Natural killer cell treated with Interleukin-12 subunit alpha and Interleukin-12 subunit beta and Interleukin-15 and Interleukin-18, amount 100 ng/mL, for 72 hours (primary cell): ENCODE results near the gene PRPF31. TPM values are rescaled to one million over a fixed set of nuclear protein-coding genes. Genes with fewer than 3 reads are reported as not detected.

Experiments used
- ATAC-seq, 2 donors: fragments of 150-1000 bp; cut with Tn5 transposase in 1 of 2; sonication (Bioruptor Pico), chemical (Tn5 transposase) in 1 of 2; 2 replicates each; pipeline ENCODE4 v1.10.0; 2021
- DNase-seq: peaks from one replicate; pipeline ENCODE4 v3.0.0; 2022; ENCODE audit warnings: low spot score
- H3K27ac Mint-ChIP-seq, 2 donors: 1 replicate in 1 of 2; 2 replicates in 1 of 2; pipeline ENCODE4 v1.8.0; 2022; ENCODE audit warnings: mixed read lengths in 2 of 2, mild to moderate bottlenecking in 1 of 2, moderate library complexity in 1 of 2
- H3K27me3 Mint-ChIP-seq, 2 donors: 1 replicate in 1 of 2; 2 replicates in 1 of 2; pipeline ENCODE4 v1.8.0; 2022; ENCODE audit warnings: mixed read lengths in 2 of 2
- H3K36me3 Mint-ChIP-seq: one replicate; pipeline ENCODE4 v1.8.0; 2022; ENCODE audit warnings: mixed read lengths
- H3K4me1 Mint-ChIP-seq, 2 donors: 1 replicate in 1 of 2; 2 replicates in 1 of 2; pipeline ENCODE4 v1.8.0; 2022; ENCODE audit warnings: low read depth in 2 of 2, mixed read lengths in 2 of 2, mild to moderate bottlenecking in 1 of 2
- H3K4me3 Mint-ChIP-seq: one replicate; pipeline ENCODE4 v1.8.0; 2022; ENCODE audit warnings: mixed read lengths
- H3K9me3 Mint-ChIP-seq: 2 replicates; pipeline ENCODE4 v1.8.0; 2022; ENCODE audit warnings: mixed read lengths
- total RNA-seq, 2 donors: library from RNA; stranded (reverse); gene quantifications; one replicate each; pipeline ENCODE4 v1.2.3, GENCODE V29; 2022

Gene PRPF31
- total RNA-seq, 2 donors from 2014 or later = 89.5 to 110 TPM

DNA sequence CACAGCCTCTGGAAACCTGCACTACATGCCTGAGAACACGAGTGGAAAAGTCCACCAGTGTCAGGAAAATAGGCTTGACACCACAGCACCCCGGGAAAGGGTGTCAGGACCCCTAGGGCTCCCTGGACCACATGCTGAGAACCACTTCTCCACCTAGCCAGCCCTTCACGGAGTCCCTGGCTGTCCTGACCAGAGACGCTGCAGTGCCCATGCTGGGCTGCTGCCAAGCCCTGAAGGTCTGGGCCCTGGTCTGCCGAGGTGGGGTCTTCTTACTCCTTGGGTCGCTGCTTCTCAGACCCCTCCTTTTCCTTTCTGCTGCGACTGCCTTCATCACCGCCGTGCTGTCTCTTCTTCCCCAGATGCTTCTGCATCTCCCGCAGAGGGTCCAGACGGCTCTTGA, 40.9 kb downstream of the PRPF31 start:
- ATAC-seq = no peak
- DNase-seq = no peak
- H3K36me3 Mint-ChIP-seq = peaks cover 6% of the 10 kb centered on the region
- peaks cover 42 to 46% of the 10 kb centered on the region in 2 donors for H3K4me1 Mint-ChIP-seq
- no peaks in the 10 kb centered on the region for H3K27me3 Mint-ChIP-seq
- no peaks in the 10 kb centered on the region for H3K9me3 Mint-ChIP-seq
- H3K4me3 Mint-ChIP-seq = no peak overlapping the region
- no peak overlapping the region for H3K27ac Mint-ChIP-seq

DNA sequence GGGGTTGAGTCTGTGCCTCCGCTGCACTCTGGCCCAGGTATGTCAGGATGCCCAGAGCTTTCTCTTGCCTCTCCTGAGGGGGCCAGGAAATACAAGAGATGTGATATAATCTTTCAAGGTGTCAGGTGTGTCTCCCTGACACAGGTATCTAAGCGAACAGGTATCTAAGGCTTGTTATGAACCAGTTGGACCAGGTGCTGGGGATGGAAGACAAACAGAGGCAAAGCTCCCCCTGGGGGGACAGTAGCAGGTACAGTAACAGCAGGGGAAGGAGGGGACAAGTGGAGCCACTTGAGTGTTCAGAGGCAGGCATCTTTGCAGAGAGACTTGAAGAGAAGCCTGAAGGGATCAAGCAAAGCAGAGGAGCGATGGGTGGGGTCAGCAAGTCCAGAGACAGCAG, 41.4 kb downstream of the PRPF31 start:
- Mint-ChIP-seq H3K36me3 (peaks cover 6% of the 10 kb centered on the region), H3K27ac (no peak overlapping the region), H3K4me3 (peak overlapping the region; percentile 47), H3K4me1 (peaks cover 42 to 46% of the 10 kb centered on the region in 2 donors), H3K27me3 (no peaks in the 10 kb centered on the region), H3K9me3 (no peaks in the 10 kb centered on the region)
- ATAC-seq (no peak), DNase-seq (no peak)

DNA sequence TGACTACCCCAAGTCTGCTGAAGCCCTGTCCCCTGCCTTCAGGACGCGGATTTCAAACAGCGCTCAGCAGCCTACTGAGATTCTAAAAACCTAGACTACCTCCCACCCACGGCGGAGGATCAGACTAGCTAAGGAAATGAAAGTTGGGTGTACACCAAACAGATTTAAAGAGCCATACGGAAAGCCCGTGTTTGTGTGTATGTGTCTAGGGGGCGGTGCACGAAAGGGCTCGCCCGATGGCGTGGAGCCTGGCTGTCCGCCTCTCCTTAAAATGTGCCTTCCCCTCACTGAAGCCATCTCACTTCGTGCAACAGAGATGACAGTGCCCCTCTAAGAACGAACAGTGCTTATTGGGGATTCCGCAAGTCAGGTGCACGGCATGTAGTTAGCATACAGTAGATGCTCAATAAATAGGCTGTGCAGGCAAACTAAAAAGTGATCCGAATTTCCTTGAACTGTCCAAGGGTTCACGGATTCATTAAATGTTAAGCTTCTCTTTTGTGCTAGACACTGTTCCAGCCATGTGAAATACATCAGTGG, 43.3 kb downstream of the PRPF31 start:
- peaks cover 44 to 56% of the 10 kb centered on the region in 2 donors for H3K4me1 Mint-ChIP-seq
- DNase-seq (no peak), ATAC-seq (no peak)
- H3K4me3 Mint-ChIP-seq = peak overlapping the region; percentile 94
- H3K9me3 Mint-ChIP-seq = no peaks in the 10 kb centered on the region
- H3K36me3 Mint-ChIP-seq = peaks cover 6% of the 10 kb centered on the region
- peak overlapping the region; percentile 95 to 97 for H3K27ac Mint-ChIP-seq
- H3K27me3 Mint-ChIP-seq = no peaks in the 10 kb centered on the region

DNA sequence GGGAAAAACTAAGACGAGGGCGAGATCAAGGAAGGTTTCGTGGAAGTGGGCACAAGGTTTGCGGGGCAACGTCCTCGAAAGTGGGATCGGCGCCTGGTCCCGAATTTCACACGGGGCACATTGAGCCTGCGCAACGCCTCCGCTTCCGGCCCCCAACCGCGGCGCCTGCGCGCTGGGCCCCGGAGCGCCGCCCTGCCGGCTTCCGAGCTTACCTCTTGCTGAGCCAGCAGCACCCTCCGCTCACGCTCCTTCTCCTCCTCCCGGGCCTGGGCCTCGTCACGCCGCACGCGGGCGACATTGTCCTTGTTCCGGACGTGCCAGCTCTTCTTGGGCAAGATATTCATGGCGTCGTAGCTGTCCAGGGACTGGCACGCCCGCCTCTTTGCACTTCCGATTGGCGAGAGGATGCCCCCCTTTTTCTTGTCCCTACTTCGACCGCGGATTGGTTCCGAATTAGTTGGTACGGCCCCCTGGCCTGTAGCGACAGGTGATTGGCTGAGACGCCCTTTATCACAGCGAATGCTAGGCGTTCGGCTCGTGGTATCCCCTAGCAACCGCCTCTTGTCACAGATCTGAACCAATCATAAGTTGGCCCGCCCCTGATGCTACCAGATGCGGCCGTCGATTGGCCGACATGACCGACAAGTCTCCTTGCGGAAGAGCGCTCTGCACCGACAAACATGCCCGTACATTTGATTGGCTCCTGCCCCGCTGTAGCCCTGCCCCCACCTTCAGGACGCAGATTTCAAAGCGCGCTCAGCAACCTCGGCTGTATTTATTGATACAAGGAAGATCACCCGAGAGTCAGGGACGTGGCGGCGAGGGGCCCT, 44.0 kb downstream of the PRPF31 start, which contains the start of gene LENG1:
TSS of gene LENG1 (minus strand) at position 370 of the 830 bp plus-strand sequence. CDS start at position 344, 26 bp downstream.
- ATAC-seq = peak; percentile 95 to 96
- Mint-ChIP-seq H3K27ac (peak within 1 kb of the TSS; percentile 95 to 97), H3K4me1 (peaks cover 48 to 56% of the 10 kb centered on the region in 2 donors), H3K4me3 (peak within 1 kb of the TSS; percentile 94), H3K27me3 (no peaks in the 10 kb centered on the region), H3K9me3 (no peaks in the 10 kb centered on the region), H3K36me3 (peaks cover 6% of the 10 kb centered on the region)
- peak; percentile 100 for DNase-seq

DNA sequence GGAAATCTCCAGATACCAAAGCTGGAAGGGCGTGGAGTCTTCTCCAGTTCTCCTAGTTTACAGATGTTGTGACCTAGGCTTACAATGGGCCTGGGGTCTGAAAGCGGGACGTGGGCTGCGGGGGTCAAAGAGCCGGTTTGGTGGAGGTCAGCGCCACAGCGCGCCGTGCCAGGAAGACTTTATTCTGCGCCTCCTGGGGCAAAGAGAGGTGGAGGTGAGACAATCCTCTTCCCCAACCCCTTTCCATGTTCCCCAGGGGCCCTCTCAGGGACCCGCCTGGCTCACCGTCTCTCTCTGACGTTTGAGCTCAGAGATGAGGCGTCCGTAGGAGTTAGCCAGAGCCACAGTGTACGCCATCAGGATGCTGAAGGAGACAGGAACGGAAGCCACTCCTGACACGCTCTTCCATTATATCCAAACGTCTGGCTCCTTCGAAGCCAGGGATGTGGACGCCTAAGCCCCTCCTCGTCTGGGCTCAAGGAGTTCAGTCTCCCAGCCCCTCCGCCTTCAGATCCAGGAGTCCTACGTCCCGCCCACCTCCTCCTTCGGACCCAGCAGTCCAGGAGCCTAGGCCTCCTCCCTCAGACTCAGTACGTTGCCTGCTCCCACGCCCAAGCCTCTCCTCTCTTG, 44.7 kb downstream of the PRPF31 start:
- Mint-ChIP-seq H3K36me3 (peaks cover 6% of the 10 kb centered on the region), H3K9me3 (no peaks in the 10 kb centered on the region), H3K4me1 (peaks cover 48 to 60% of the 10 kb centered on the region in 2 donors), H3K27ac (peak overlapping the region; percentile 95 to 97), H3K27me3 (no peaks in the 10 kb centered on the region), H3K4me3 (peak overlapping the region; percentile 94)
- ATAC-seq (no peak), DNase-seq (no peak)

DNA sequence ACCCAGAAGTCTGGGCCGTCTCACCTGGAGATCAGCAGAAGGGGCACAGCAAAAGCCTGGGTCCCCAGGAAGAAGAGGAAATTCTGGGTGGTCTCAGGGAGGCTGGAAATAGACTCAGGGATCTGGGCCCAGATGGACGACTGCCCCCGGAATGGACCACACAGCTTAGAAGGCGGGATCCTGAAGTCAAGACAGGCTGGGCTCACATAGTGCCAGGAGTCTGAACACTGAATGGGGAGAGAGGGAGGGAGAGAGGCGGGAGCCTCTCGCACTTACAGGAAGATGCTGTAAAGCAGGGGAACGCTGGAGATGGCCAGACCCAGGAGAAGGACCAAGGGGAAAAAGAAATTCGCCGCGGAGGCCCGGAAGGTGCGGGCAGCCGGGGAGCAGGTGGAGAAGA, 45.3 kb downstream of the PRPF31 start:
- Mint-ChIP-seq H3K27me3 (no peaks in the 10 kb centered on the region), H3K9me3 (no peaks in the 10 kb centered on the region), H3K36me3 (peaks cover 6% of the 10 kb centered on the region), H3K4me1 (peaks cover 48 to 66% of the 10 kb centered on the region in 2 donors), H3K4me3 (peak overlapping the region; percentile 94), H3K27ac (peak overlapping the region; percentile 95 to 97)
- no peak for ATAC-seq
- DNase-seq = no peak

DNA sequence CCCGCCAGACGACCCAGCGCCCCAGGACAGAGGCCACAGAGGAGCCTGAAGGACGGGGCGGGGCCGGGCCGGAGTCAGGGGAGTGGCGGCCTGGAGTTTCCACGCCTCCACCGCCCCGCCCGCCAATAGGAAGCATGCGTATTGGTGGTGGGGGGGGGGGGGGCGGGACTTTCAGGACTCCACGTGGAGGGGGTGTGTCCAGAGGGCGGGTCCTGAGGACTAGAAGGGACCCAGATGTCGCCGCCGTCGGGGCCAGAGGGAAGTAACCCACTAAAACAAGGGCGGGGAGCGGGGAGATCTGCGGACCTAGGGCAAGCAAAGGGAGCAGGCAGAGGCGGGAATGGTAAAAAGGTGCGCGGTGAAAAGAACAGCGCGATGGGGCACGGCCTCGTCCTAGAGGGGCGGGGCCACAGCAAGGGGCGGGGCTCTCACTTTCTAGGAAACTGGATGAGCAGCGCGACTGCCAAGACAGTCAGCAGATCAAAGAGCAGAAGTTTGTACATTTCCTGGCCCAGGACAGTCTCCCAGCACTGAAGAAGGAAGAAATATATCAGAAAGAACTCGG, 46.8 kb downstream of the PRPF31 start:
- ATAC-seq = peak; percentile 48 to 56
- H3K4me1 Mint-ChIP-seq = peaks cover 44 to 60% of the 10 kb centered on the region in 2 donors
- no peaks in the 10 kb centered on the region for H3K36me3 Mint-ChIP-seq
- H3K27me3 Mint-ChIP-seq = no peaks in the 10 kb centered on the region
- H3K9me3 Mint-ChIP-seq = no peaks in the 10 kb centered on the region
- peak; percentile 82 for DNase-seq
- H3K4me3 Mint-ChIP-seq = peak overlapping the region; percentile 94
- peak overlapping the region; percentile 30 to 65 for H3K27ac Mint-ChIP-seq

DNA sequence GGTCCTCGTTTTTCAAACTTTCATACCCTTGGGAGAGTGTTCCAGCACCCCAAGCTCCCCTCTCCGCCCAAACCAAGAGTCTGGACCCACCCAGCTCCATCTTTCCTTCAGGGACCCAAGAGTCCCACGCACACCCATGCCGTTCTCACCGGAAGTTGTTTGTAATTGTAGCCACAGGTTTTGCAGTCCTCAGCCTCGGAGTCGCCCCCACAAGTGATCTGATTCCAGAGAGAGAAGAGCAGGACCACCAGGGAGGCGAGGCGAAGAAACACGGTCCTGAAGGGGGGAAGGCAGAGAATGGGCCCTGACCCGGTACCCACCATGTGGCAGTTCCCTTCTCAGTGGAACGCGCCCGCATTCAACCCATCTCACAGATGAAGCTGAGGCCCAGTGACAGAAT, 47.3 kb downstream of the PRPF31 start:
- Mint-ChIP-seq H3K9me3 (no peaks in the 10 kb centered on the region), H3K36me3 (no peaks in the 10 kb centered on the region), H3K4me3 (peak overlapping the region; percentile 94), H3K27me3 (no peaks in the 10 kb centered on the region), H3K4me1 (peaks cover 44 to 60% of the 10 kb centered on the region in 2 donors), H3K27ac (peak overlapping the region; percentile 30 to 65)
- DNase-seq = no peak
- ATAC-seq = no peak

DNA sequence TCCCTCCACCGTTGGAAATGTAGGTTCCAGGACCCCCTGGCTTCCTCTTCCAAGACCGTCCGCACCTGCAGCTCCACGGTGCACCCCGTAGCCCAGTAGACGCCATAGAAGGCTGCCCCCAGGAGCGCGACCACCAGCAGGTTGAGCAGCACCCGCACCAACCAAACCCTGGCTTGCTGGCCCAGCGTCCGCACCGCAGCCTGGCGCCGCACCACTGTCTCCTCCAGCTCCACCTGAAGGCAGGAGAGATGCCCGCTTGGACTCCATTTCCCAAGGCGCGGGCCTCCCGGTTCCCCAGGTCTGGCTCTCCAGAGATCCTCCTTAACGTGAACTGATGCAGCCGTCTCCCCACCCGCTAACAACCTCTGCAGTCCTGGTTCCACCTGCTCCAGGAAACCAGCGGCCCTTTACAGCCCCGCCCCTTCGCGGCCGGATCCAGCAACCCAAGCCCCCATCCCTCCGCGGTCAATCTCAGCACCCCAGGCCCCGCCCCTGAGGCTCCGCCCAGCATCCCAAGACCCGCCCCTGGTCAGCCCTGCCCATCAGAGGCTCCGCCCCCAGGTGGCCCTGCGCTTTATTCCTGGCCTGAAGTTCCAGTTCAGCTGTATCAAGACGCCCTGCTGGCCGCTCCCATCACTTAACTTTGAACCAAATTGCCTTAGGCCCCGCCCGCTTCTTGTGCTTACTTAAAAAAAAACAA, 49.0 kb downstream of the PRPF31 start:
- H3K4me1 Mint-ChIP-seq = peaks cover 32 to 44% of the 10 kb centered on the region in 2 donors
- no peaks in the 10 kb centered on the region for H3K9me3 Mint-ChIP-seq
- ATAC-seq (peak; percentile 31 to 63), DNase-seq (peak; percentile 83)
- no peaks in the 10 kb centered on the region for H3K36me3 Mint-ChIP-seq
- H3K27me3 Mint-ChIP-seq = no peaks in the 10 kb centered on the region
- H3K4me3 Mint-ChIP-seq = peak overlapping the region; percentile 83
- H3K27ac Mint-ChIP-seq = peak overlapping the region; percentile 57 to 69

DNA sequence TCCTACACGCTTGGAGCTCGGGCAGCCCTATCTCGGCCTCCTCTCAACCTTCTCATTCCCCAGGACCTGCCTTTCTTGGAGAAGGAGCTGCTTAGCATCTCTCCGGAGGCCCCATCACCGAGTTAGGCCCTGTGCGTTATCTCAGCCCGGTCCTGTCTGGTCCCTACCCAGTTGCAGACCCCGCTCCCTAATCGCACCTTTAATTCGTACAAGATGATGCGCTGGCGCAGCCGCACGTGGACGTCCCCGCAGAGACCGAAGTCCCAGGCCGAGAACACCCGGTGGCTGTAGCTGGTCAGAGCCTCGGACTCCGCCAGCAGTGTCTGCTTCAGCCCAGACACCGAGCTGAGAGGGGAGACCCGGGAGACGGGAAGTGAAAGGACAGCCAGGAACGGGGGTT, 49.7 kb downstream of the PRPF31 start:
- no peak for ATAC-seq
- Mint-ChIP-seq H3K36me3 (no peaks in the 10 kb centered on the region), H3K4me1 (peaks cover 26 to 37% of the 10 kb centered on the region in 2 donors), H3K4me3 (no peak overlapping the region), H3K27ac (peak overlapping the region in 1 of 2 donors; percentile 69), H3K9me3 (no peaks in the 10 kb centered on the region), H3K27me3 (no peaks in the 10 kb centered on the region)
- no peak for DNase-seq

DNA sequence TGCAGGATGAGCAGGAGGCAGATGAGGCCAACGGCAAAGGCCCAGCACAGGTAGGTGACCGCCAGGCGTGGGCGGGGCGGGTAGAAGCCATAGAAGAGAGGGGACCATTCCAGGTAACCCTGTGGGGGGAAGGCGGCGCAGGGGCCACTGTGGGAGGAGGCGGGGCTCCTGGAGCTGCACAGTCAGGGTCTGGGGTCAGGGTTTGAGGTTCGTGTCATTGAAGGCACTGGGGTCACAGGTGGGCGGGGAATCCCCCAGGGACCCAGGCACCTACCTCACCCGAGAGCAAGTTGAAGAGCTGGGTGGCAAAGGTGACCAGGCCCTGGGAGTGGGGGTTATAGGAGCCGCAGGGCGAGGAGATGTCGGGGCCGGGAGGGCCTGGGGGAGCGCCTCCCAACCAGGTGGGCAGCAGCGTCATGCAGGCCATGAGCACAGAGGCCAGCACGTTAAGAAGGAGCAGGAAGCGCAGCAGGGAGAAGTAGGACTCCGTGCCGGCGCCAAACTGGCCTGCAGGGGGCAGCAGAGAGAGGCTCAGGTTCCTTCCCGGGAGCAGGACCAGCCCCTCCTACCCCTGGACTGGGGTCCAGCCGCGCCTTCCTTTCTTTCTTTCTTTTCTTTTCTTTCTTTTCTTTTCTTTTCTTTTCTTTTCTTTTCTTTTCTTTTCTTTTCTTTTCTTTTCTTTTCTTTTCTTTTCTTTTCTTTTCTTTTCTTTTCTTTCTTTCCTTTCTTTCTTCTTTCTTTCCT, 52.8 kb downstream of the PRPF31 start:
- peak; percentile 85 to 86 for ATAC-seq
- H3K27me3 Mint-ChIP-seq = no peaks in the 10 kb centered on the region
- H3K27ac Mint-ChIP-seq = no peak overlapping the region
- peaks cover 11 to 19% of the 10 kb centered on the region in 2 donors for H3K4me1 Mint-ChIP-seq
- H3K9me3 Mint-ChIP-seq = no peaks in the 10 kb centered on the region
- H3K4me3 Mint-ChIP-seq = no peak overlapping the region
- no peaks in the 10 kb centered on the region for H3K36me3 Mint-ChIP-seq
- peak; percentile 89 for DNase-seq

DNA sequence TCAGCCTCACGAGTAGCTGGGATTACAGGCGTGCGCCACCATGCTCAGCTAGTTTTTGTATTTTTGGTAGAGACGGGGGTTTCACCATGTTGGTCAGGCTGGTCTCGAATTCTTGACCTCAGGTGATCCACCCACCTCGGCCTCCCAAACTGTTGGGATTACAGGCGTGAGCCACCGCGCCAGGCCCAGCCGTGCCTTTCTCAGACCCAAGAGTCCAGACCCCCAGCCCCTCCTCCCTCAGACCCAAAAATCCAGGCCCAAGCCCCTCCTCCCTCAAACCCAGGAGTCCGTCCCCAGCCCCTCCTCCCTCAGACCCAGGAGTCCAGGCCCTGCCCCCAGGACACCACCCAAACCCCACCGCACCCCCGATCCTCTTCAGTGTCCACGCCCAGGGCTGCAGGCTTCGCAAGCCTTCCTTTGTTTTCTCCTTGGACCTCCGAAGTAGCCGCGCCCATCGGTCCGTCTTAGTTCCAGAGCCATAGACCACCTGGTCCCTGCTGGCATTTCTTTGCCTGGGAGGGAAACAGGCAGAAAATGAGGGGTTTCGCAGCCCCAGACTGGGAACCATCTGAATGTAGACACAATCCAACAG, 53.7 kb downstream of the PRPF31 start:
- DNase-seq = peak; percentile 49
- Mint-ChIP-seq H3K36me3 (no peaks in the 10 kb centered on the region), H3K4me1 (peaks cover 8 to 17% of the 10 kb centered on the region in 2 donors), H3K9me3 (no peaks in the 10 kb centered on the region), H3K4me3 (no peak overlapping the region), H3K27me3 (no peaks in the 10 kb centered on the region), H3K27ac (no peak overlapping the region)
- no peak for ATAC-seq
